ENCODE results near the gene GARRE1.
"Not testable (repeated sequence)": the region's sequence is repeated elsewhere in the genome, so short reads cannot be mapped to it uniquely, and the experiment has no call there.

Gene GARRE1

GRCh38 chr19:34241513-34242337, 12.6 kb upstream of the GARRE1 start:
- H3K4me3 ChIP-seq (ENCODE audit: low read length), result no peak overlapping the region
- TF ChIP-seq CTCF (conservative IDR thresholded peaks at IDR 0.05; ENCODE audit: low read depth, low read length), result peak; percentile 50
- DNase-seq (ENCODE audit: low read depth), result no peak

DNA sequence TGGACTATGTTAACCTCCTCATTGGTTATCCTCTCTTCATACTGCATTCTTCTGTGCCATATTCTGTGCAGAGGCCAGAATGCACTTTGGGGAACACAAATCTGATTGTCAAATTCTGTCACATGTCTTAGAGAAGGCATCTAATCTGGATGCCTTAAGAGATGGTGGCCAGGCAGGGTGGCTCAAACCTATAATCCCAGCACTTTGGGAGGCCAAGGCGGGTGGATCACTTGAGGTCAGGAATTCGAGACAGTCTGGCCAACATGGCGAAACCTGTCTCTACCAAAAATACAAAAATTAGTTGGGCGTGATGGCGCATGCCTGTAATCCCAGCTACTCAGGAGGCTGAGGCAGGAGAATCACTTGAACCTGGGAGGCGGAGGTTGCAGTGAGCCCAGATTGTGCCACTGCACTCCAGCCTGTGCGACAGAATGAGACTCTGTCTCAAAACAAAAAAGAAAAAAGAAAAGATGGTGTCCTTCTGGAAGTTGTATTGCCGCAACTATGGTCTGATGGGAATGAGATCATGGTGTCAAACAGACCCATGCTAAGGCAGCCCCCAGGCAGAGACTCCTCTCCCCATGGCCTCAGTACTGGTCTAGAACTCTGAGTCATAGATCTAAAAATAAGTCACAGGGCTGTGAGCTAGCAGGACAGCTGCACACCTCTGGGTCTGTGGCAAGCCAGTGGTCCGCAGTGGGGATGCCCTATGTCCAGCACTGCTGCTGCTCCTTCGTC, 11.0 kb upstream of the GARRE1 start:
- not testable (repeated sequence) for DNase-seq (ENCODE audit: low read depth); H3K4me3 ChIP-seq (ENCODE audit: low read length)

- DNase-seq (ENCODE audit: low read depth), result no peak
- H3K4me3 ChIP-seq (ENCODE audit: low read length), result no peak overlapping the region
- TF ChIP-seq CTCF (conservative IDR thresholded peaks at IDR 0.05; ENCODE audit: low read depth, low read length), result no peak
Measured at GRCh38 chr19:34243876-34244578, 10.3 kb upstream of the GARRE1 start.

- no peak for TF ChIP-seq CTCF (conservative IDR thresholded peaks at IDR 0.05; ENCODE audit: low read depth, low read length)
- DNase-seq (ENCODE audit: low read depth), result no peak
- no peak overlapping the region for H3K4me3 ChIP-seq (ENCODE audit: low read length)
Measured at GRCh38 chr19:34244611-34245299, 9.6 kb upstream of the GARRE1 start.

- no peak for TF ChIP-seq CTCF (conservative IDR thresholded peaks at IDR 0.05; ENCODE audit: low read depth, low read length)
- DNase-seq (ENCODE audit: low read depth), result no peak
- no peak overlapping the region for H3K4me3 ChIP-seq (ENCODE audit: low read length)
Measured at GRCh38 chr19:34246340-34246739, 8.0 kb upstream of the GARRE1 start.

DNA sequence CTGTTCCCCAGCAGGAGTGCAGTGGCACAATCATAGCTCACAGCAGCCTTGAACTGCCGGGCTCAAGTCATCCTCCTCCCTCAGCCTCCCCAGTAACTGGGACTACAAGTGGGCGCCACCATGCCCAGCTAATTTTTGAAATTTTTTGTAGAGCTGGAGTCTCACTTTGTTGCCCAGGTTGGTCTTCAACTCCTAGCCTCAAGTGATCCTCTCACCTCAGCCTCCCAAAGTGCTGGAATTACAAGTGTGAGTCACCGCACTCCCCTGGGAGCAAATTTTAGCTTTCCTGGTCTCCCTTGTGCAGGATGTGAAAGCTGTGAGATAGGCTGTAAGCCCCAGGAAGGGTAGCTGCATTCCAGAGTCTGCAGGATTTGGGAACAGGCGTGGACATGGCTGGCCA, 5.4 kb upstream of the GARRE1 start:
- DNase-seq (ENCODE audit: low read depth), result no peak
- H3K4me3 ChIP-seq (ENCODE audit: low read length), result no peak overlapping the region
- TF ChIP-seq CTCF (conservative IDR thresholded peaks at IDR 0.05; ENCODE audit: low read depth, low read length), result no peak

GRCh38 chr19:34253167-34253566, 1.2 kb upstream of the GARRE1 start:
- not testable (repeated sequence) for H3K4me3 ChIP-seq (ENCODE audit: low read length); DNase-seq (ENCODE audit: low read depth)

DNA sequence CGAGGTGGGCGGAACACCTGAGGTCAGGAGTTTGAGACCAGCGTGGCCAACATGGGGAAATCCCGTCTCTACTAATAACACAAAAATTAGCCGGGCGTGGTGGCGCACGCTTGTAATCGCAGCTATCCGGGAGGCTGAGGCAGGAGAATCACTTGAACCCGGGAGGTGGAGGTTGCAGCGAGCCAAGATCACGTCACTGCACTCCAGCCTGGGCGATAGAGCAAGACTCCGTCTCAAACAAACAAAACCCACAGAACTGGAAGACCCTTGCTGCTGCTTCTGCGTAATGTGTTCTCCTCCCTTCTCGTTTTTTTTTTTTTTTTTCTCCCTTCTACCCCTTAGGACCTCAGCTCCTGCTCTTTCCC, 691 bp upstream of the GARRE1 start:
- peak overlapping the region; percentile 76 for H3K4me3 ChIP-seq (ENCODE audit: low read length)
- not testable (repeated sequence) for DNase-seq (ENCODE audit: low read depth)
